Measurements from ENCODE around the gene CDK5RAP2. TPM values are rescaled to one million over a fixed set of nuclear protein-coding genes. Genes with fewer than 3 reads are reported as not detected.

CDK5RAP2 gene
- total and polyA plus RNA-seq, 9 of the 15 experiments (the other 6 are each of a cell fraction or from before 2014, with no cell fraction given) = 19.9 to 68.8 (median 42.2) TPM

GRCh38 chr9:120564589-120564988, 15.4 kb downstream of the CDK5RAP2 start:
- Histone ChIP-seq H3K4me1 (replicated peaks in 1 of 2; ENCODE audit: control insufficient read depth in 2 of 2, insufficient read depth in 2 of 2, low read length in 2 of 2) (peaks cover 4 to 17% of the 10 kb centered on the region in 2 experiments; a peak in 3 of 5 replicates), H3K27ac (ENCODE audit: extremely low read depth, low read depth, low read length) (no peak overlapping the region), H2AFZ (ENCODE audit: low read depth, low read length) (no peak overlapping the region), H3K4me2 (ENCODE audit: insufficient read depth, low read length) (no peak overlapping the region), H4K20me1 (replicated peaks; ENCODE audit: control insufficient read depth, insufficient read depth, low read length) (peaks cover 7% of the 10 kb centered on the region), H3K9me1 (ENCODE audit: control insufficient read depth, insufficient read depth, low read length) (no peaks in the 10 kb centered on the region), H3K9ac (ENCODE audit: insufficient read depth in 1 of 2, low read depth in 2 of 2, low read length in 2 of 2) (no peak overlapping the region), H3K79me2 (ENCODE audit: control insufficient read depth, insufficient read depth, low read length) (peaks cover 33% of the 10 kb centered on the region; the same call in 2 of the 3 replicates), H3K4me3 (no peak overlapping the region), H3K27me3 (ENCODE audit: control insufficient read depth in 2 of 2, insufficient read depth in 2 of 2, low read length in 2 of 2) (no peaks in the 10 kb centered on the region), H3K36me3 (ENCODE audit: control insufficient read depth, insufficient read depth, low read length) (peaks cover 86% of the 10 kb centered on the region), H3K9me3 (replicated peaks; ENCODE audit: control insufficient read depth, insufficient read depth, low read depth, low read length) (no peaks in the 10 kb centered on the region)
- peak in 1 of 4 experiments; percentile 16 for DNase-seq (ENCODE audit: extremely low read depth in 1 of 4, low spot score in 3 of 4)
- ChIA-PET CTCF (ENCODE audit: low intra/inter-chr PET ratio) (no interaction called here), POLR2A (interaction anchor here (0.7 to 1.3 kb wide), 3 partner anchors 14 to 19 kb away, joined by 3 to 6 read pairs (median 4); no protein-coding TSS in a partner anchor)
- BruUV-seq (replicated peaks) = no TSS peak
- intact Hi-C loops (cut with micrococcal nuclease) (no loop called here), in situ Hi-C loops (cut with MboI) (no loop called here)
- no peak for ATAC-seq
- 77% methylated on average over 3 of the region's 3 CpGs for WGBS (ENCODE audit: insufficient coverage, low coverage, missing lambda C conversion rate)
- no peak for FAIRE-seq
- TF ChIP-seq ZNF12 (CRISPR knock-in tag; IDR thresholded peaks at IDR 0.05) (no peak), ZFX (CRISPR knock-in tag; IDR thresholded peaks at IDR 0.05) (0 out of 2 replicates have a peak, but pooled peaks have one; percentile 18), YY1 (IDR thresholded peaks at IDR 0.05; ENCODE audit: borderline replicate concordance in 1 of 3, control insufficient read depth in 1 of 3, extremely low read depth in 1 of 3, insufficient read depth in 3 of 3, insufficient read length in 1 of 3, insufficient replicate concordance in 2 of 3, low read depth in 1 of 3, low read length in 2 of 3) (no peak), ZNF263 (CRISPR knock-in tag; IDR thresholded peaks at IDR 0.05; ENCODE audit: borderline replicate concordance) (no peak), TEAD4 (IDR thresholded peaks at IDR 0.05; ENCODE audit: low read length) (peak; percentile 25; the same call in 1 of the 2 replicates), TEAD4 (CRISPR knock-in tag; IDR thresholded peaks at IDR 0.05; ENCODE audit: borderline replicate concordance) (no peak), SRSF3 (IDR thresholded peaks at IDR 0.05; ENCODE audit: insufficient read depth, low read length) (no peak), ZC3H8 (IDR thresholded peaks at IDR 0.05) (no peak), HDAC2 (IDR thresholded peaks at IDR 0.05) (no peak), ZNF717 (CRISPR knock-in tag; IDR thresholded peaks at IDR 0.05) (no peak), ZNF644 (tag; IDR thresholded peaks at IDR 0.05; ENCODE audit: low read depth) (no peak), ZBTB7A (IDR thresholded peaks at IDR 0.05; ENCODE audit: borderline replicate concordance, control insufficient read depth, low read depth, low read length) (no peak), CBX8 (IDR thresholded peaks at IDR 0.05; ENCODE audit: borderline replicate concordance, extremely low read depth, low read depth, low read length, poor library complexity, severe bottlenecking) (no peak), NEUROD1 (IDR thresholded peaks at IDR 0.05; ENCODE audit: borderline replicate concordance, low read depth, low read length, partially characterized antibody) (no peak), EZH2 (IDR thresholded peaks at IDR 0.05; ENCODE audit: borderline replicate concordance, low read depth, low read length) (no peak), ZNF3 (CRISPR knock-in tag; IDR thresholded peaks at IDR 0.05) (no peak), POU5F1 (IDR thresholded peaks at IDR 0.05; ENCODE audit: borderline replicate concordance, low read depth, low read length, partially characterized antibody) (no peak)
- TF ChIP-seq, protein P1, sequence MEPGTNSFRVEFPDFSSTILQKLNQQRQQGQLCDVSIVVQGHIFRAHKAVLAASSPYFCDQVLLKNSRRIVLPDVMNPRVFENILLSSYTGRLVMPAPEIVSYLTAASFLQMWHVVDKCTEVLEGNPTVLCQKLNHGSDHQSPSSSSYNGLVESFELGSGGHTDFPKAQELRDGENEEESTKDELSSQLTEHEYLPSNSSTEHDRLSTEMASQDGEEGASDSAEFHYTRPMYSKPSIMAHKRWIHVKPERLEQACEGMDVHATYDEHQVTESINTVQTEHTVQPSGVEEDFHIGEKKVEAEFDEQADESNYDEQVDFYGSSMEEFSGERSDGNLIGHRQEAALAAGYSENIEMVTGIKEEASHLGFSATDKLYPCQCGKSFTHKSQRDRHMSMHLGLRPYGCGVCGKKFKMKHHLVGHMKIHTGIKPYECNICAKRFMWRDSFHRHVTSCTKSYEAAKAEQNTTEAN (CRISPR knock-in tag; IDR thresholded peaks at IDR 0.05) = no peak
- TF ChIP-seq, protein P2, sequence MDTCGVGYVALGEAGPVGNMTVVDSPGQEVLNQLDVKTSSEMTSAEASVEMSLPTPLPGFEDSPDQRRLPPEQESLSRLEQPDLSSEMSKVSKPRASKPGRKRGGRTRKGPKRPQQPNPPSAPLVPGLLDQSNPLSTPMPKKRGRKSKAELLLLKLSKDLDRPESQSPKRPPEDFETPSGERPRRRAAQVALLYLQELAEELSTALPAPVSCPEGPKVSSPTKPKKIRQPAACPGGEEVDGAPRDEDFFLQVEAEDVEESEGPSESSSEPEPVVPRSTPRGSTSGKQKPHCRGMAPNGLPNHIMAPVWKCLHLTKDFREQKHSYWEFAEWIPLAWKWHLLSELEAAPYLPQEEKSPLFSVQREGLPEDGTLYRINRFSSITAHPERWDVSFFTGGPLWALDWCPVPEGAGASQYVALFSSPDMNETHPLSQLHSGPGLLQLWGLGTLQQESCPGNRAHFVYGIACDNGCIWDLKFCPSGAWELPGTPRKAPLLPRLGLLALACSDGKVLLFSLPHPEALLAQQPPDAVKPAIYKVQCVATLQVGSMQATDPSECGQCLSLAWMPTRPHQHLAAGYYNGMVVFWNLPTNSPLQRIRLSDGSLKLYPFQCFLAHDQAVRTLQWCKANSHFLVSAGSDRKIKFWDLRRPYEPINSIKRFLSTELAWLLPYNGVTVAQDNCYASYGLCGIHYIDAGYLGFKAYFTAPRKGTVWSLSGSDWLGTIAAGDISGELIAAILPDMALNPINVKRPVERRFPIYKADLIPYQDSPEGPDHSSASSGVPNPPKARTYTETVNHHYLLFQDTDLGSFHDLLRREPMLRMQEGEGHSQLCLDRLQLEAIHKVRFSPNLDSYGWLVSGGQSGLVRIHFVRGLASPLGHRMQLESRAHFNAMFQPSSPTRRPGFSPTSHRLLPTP (IDR thresholded peaks at IDR 0.05; ENCODE audit: borderline replicate concordance, extremely low read depth, insufficient read length) = no peak

Data from K562 (cell line).